ENCODE results near the gene RPUSD3.
"Not testable (repeated sequence)": the region's sequence is repeated elsewhere in the genome, so short reads cannot be mapped to it uniquely, and the experiment has no call there.

The RPUSD3 gene

GRCh38 chr3:9843715-9844438, at the start of gene RPUSD3:
RPUSD3 (minus strand) TSS chr3:9844008; CDS start chr3:9843990, 18 bp downstream.
- DNase-seq (ENCODE audit: low read depth in 2 of 2): peak; percentile 91 to 94

- DNase-seq (ENCODE audit: low read depth in 2 of 2): no peak
These were observed 47.3 kb upstream of the RPUSD3 start for GRCh38 chr3:9891072-9891622.

- DNase-seq (ENCODE audit: low read depth in 2 of 2): peak; percentile 85
These were observed 46.7 kb upstream of the RPUSD3 start, which contains the start of gene JAGN1 for GRCh38 chr3:9890249-9891071. JAGN1 (plus strand) TSS chr3:9890610; CDS start chr3:9890723, 113 bp downstream.

- no peak for DNase-seq (ENCODE audit: low read depth in 2 of 2)
These were observed 45.6 kb upstream of the RPUSD3 start for GRCh38 chr3:9889405-9889804.

GRCh38 chr3:9888540-9888939, 44.7 kb upstream of the RPUSD3 start:
- no peak for DNase-seq (ENCODE audit: low read depth in 2 of 2)

- no peak for DNase-seq (ENCODE audit: low read depth in 2 of 2)
These were observed 43.7 kb upstream of the RPUSD3 start for GRCh38 chr3:9887480-9887879.

GRCh38 chr3:9886328-9886727, 42.5 kb upstream of the RPUSD3 start:
- no peak for DNase-seq (ENCODE audit: low read depth in 2 of 2)

GRCh38 chr3:9884555-9885165, 40.9 kb upstream of the RPUSD3 start:
- DNase-seq (ENCODE audit: low read depth in 2 of 2): no peak

GRCh38 chr3:9883706-9884554, 40.1 kb upstream of the RPUSD3 start:
- DNase-seq (ENCODE audit: low read depth in 2 of 2): no peak

GRCh38 chr3:9881441-9881840, 37.6 kb upstream of the RPUSD3 start:
- DNase-seq (ENCODE audit: low read depth in 2 of 2): no peak

GRCh38 chr3:9879830-9880549, 36.2 kb upstream of the RPUSD3 start, which contains the start of gene CIDEC:
CIDEC (minus strand) TSS chr3:9880253; CDS start chr3:9878486, 1,767 bp downstream.
- no peak for DNase-seq (ENCODE audit: low read depth in 2 of 2)

GRCh38 chr3:9878700-9879099, 34.9 kb upstream of the RPUSD3 start:
- no peak for DNase-seq (ENCODE audit: low read depth in 2 of 2)

GRCh38 chr3:9876991-9877390, 33.2 kb upstream of the RPUSD3 start:
- no peak for DNase-seq (ENCODE audit: low read depth in 2 of 2)

- DNase-seq (ENCODE audit: low read depth in 2 of 2): not testable (repeated sequence)
These were observed 32.4 kb upstream of the RPUSD3 start for GRCh38 chr3:9876255-9876654.

GRCh38 chr3:9875448-9875847, 31.6 kb upstream of the RPUSD3 start:
- DNase-seq (ENCODE audit: low read depth in 2 of 2): no peak

GRCh38 chr3:9872067-9872466, 28.3 kb upstream of the RPUSD3 start:
- not testable (repeated sequence) for DNase-seq (ENCODE audit: low read depth in 2 of 2)

- no peak for DNase-seq (ENCODE audit: low read depth in 2 of 2)
These were observed 27.2 kb upstream of the RPUSD3 start for GRCh38 chr3:9870978-9871377.

- no peak for DNase-seq (ENCODE audit: low read depth in 2 of 2)
These were observed 26.1 kb upstream of the RPUSD3 start for GRCh38 chr3:9869955-9870354.

GRCh38 chr3:9867106-9867505, 23.3 kb upstream of the RPUSD3 start:
- no peak for DNase-seq (ENCODE audit: low read depth in 2 of 2)

- DNase-seq (ENCODE audit: low read depth in 2 of 2): no peak
These were observed 22.8 kb upstream of the RPUSD3 start for GRCh38 chr3:9866639-9867038.
